A549 (cell line): Measurements from ENCODE around the gene ST3GAL5. TPM values are rescaled to one million over a fixed set of nuclear protein-coding genes. Genes with fewer than 3 reads are reported as not detected.

Source experiments
- ATAC-seq, 2 experiments: fragments of 200-7000 bp in 1 of 2; fragments of >200 bp in 1 of 2; cut with Nextera tagmentation in 1 of 2; cut with Tn5 transposase in 1 of 2; 3 replicates each; pipeline versions ENCODE4 v1.8.0 to v1.9.1; 2018 to 2020; ENCODE audit warnings: mild to moderate bottlenecking in 1 of 2, moderate library complexity in 1 of 2
- CTCF ChIA-PET: fragments of 300-600 bp; sonication (Branson Sonifier 250); formaldehyde crosslinking; extraction: SDS; loops from one replicate; lab custom pipeline; 2021; ENCODE audit warnings: antibody characterized with exemption, inconsistent platforms; lab: Yijun Ruan, JAX
- POLR2A ChIA-PET: fragments of 350-600 bp; formaldehyde crosslinking; extraction: SDS; loops from one replicate; lab custom pipeline; 2021; ENCODE audit warnings: antibody characterized with exemption, inconsistent platforms; lab: Yijun Ruan, JAX
- DNase-seq, 2 experiments: peaks; one replicate each; pipeline versions ENCODE4 v3.0.0 to v3.0.0-alpha.2; 2011 to 2016; ENCODE audit warnings: low read depth in 1 of 2, low spot score in 1 of 2
- FAIRE-seq: peaks from 2 replicates; lab custom pipeline; 2011; peaks lifted over from hg19 to GRCh38; lab: Jason Lieb, UNC
- H3K27ac ChIP-seq, 2 experiments: fragments of >200 bp; sonication (Bioruptor Twin); formaldehyde crosslinking; 3 replicates each; pipeline ENCODE4 v1.5.1; 2016 to 2017
- H3K4me1 ChIP-seq: fragments of >200 bp; sonication (Bioruptor Twin); formaldehyde crosslinking; 3 replicates; pipeline ENCODE4 v1.6.1; 2016
- H3K4me2 ChIP-seq: fragments of >200 bp; sonication (Bioruptor Twin); formaldehyde crosslinking; 3 replicates; pipeline ENCODE4 v1.6.1; 2016
- H3K4me3 ChIP-seq: fragments of >200 bp; sonication (Bioruptor Twin); formaldehyde crosslinking; 3 replicates; pipeline ENCODE4 v1.5.1; 2016
- H3K9me3 ChIP-seq: fragments of >200 bp; sonication (Bioruptor Twin); formaldehyde crosslinking; 3 replicates; pipeline ENCODE4 v1.6.1; 2016
- BHLHE40 ChIP-seq: IDR thresholded peaks from 2 replicates; pipeline ENCODE4 v1.6.1; 2012; ENCODE audit warnings: low read depth, low read length, inconsistent platforms
- CBX8 ChIP-seq: fragments of 200-600 bp; sonication (generic); IDR thresholded peaks from 2 replicates; pipeline ENCODE4 v1.6.1; 2016
- CHD2 ChIP-seq: fragments of 150-350 bp; IDR thresholded peaks from 2 replicates; pipeline ENCODE4 v1.6.1; 2014; ENCODE audit warnings: low read length; ENCODE audit not compliant: partially characterized antibody
- CHD4 ChIP-seq: fragments of 200-600 bp; sonication (generic); IDR thresholded peaks from 2 replicates; pipeline ENCODE4 v1.6.1; 2016; ENCODE audit warnings: antibody characterized with exemption, mild to moderate bottlenecking, borderline replicate concordance
- EHMT2 ChIP-seq: fragments of 200-600 bp; sonication (generic); IDR thresholded peaks from 2 replicates; pipeline ENCODE4 v1.6.1; 2016; ENCODE audit warnings: antibody characterized with exemption, low read depth, mild to moderate bottlenecking, moderate library complexity
- EP300 ChIP-seq, 2 experiments: fragments of >200 bp; sonication (Bioruptor Twin); formaldehyde crosslinking; IDR thresholded peaks; 2 replicates in 1 of 2; 3 replicates in 1 of 2; pipeline ENCODE4 v1.6.1; 2016 to 2017
- FOXS1 ChIP-seq: fragments of 250-450 bp; sonication (Bioruptor Pico); IDR thresholded peaks from 2 replicates; pipeline ENCODE4 v1.5.0; 2020; ENCODE audit warnings: mild to moderate bottlenecking, moderate library complexity
- GATA3 ChIP-seq: IDR thresholded peaks from 2 replicates; pipeline ENCODE4 v1.6.1; 2012; ENCODE audit warnings: borderline replicate concordance
- HDAC2 ChIP-seq: fragments of 200-600 bp; sonication (generic); IDR thresholded peaks from 2 replicates; pipeline ENCODE4 v1.6.1; 2016
- HEYL ChIP-seq: fragments of 250-450 bp; sonication (Bioruptor Pico); IDR thresholded peaks from 2 replicates; pipeline ENCODE4 v1.8.0; 2021; ENCODE audit warnings: mild to moderate bottlenecking, moderate library complexity
- HOXA7 ChIP-seq: fragments of 250-450 bp; sonication (Bioruptor Pico); IDR thresholded peaks from 2 replicates; pipeline ENCODE4 v1.5.0; 2020; ENCODE audit warnings: mild to moderate bottlenecking, moderate library complexity
- HOXB13 ChIP-seq: fragments of 250-450 bp; sonication (Bioruptor Pico); IDR thresholded peaks from 2 replicates; pipeline ENCODE4 v1.5.0; 2020; ENCODE audit warnings: low read depth, mild to moderate bottlenecking, moderate library complexity
- HOXB5 ChIP-seq: fragments of 250-450 bp; sonication (Bioruptor Pico); IDR thresholded peaks from 2 replicates; pipeline ENCODE4 v1.5.0; 2020; ENCODE audit warnings: mild to moderate bottlenecking, moderate library complexity
- JUN ChIP-seq, 2 experiments: fragments of >200 bp; sonication (Bioruptor Twin); formaldehyde crosslinking; IDR thresholded peaks; 2 replicates in 1 of 2; 3 replicates in 1 of 2; pipeline ENCODE4 v1.6.1; 2016 to 2017
- JUNB ChIP-seq: fragments of >200 bp; sonication (Bioruptor Twin); formaldehyde crosslinking; IDR thresholded peaks from 2 replicates; pipeline ENCODE4 v1.6.1; 2016
- KDM5A ChIP-seq: fragments of 200-600 bp; sonication (generic); IDR thresholded peaks from 2 replicates; pipeline ENCODE4 v1.6.1; 2016; ENCODE audit warnings: antibody characterized with exemption, mild to moderate bottlenecking
- MAFK ChIP-seq: fragments of 450-650 bp; IDR thresholded peaks from 2 replicates; pipeline ENCODE4 v1.6.1; 2014; ENCODE audit not compliant: partially characterized antibody
- MYC ChIP-seq: IDR thresholded peaks from 2 replicates; pipeline ENCODE4 v1.6.1; 2012; ENCODE audit warnings: mild to moderate bottlenecking, inconsistent platforms, low read length, improper control_type of control experiment, borderline replicate concordance
- NFE2L2 ChIP-seq: fragments of 150-350 bp; conservative IDR thresholded peaks from 2 replicates; pipeline ENCODE4 v1.6.1; 2014; ENCODE audit warnings: low read length
- PHF8 ChIP-seq: fragments of 200-600 bp; sonication (generic); IDR thresholded peaks from 2 replicates; pipeline ENCODE4 v1.6.1; 2016; ENCODE audit warnings: low read depth, mild to moderate bottlenecking, antibody characterized with exemption, moderate library complexity, borderline replicate concordance
- POLR2A ChIP-seq: IDR thresholded peaks from 2 replicates; pipeline ENCODE4 v1.6.1; 2012; ENCODE audit warnings: mild to moderate bottlenecking, low read length
- POLR2AphosphoS2 ChIP-seq: conservative IDR thresholded peaks from 2 replicates; pipeline ENCODE4 v1.6.1; 2012; ENCODE audit warnings: low read length, improper control_type of control experiment, inconsistent platforms
- RCOR1 ChIP-seq: fragments of 150-350 bp; IDR thresholded peaks from 2 replicates; pipeline ENCODE4 v1.6.1; 2014; ENCODE audit warnings: antibody characterized with exemption, low read length, low read depth
- RFX5 ChIP-seq: fragments of 450-650 bp; IDR thresholded peaks from 2 replicates; pipeline ENCODE4 v1.7.1; 2014; ENCODE audit warnings: antibody characterized with exemption, mild to moderate bottlenecking, moderate library complexity
- RNF2 ChIP-seq: fragments of 200-600 bp; sonication (generic); IDR thresholded peaks from 2 replicates; pipeline ENCODE4 v1.6.1; 2016; ENCODE audit warnings: low read depth, mild to moderate bottlenecking, antibody characterized with exemption, moderate library complexity, borderline replicate concordance
- SREBF2 ChIP-seq: fragments of 450-650 bp; IDR thresholded peaks from 2 replicates; pipeline ENCODE4 v1.6.1; 2014; ENCODE audit warnings: mild to moderate bottlenecking, moderate library complexity
- TFCP2L1 ChIP-seq: fragments of 250-450 bp; sonication (Bioruptor Pico); IDR thresholded peaks from 2 replicates; pipeline ENCODE4 v1.5.0; 2021; ENCODE audit warnings: mild to moderate bottlenecking
- TP53 ChIP-seq: fragments of 250-450 bp; sonication (Bioruptor Pico); IDR thresholded peaks from 2 replicates; pipeline ENCODE4 v1.5.0; 2021; ENCODE audit warnings: mild to moderate bottlenecking, moderate library complexity
- ZFP36 ChIP-seq: fragments of 450-650 bp; IDR thresholded peaks from 2 replicates; pipeline ENCODE4 v1.6.1; 2014; ENCODE audit warnings: borderline replicate concordance; ENCODE audit not compliant: partially characterized antibody
- ZNF302 ChIP-seq: fragments of 250-450 bp; sonication (Bioruptor Pico); IDR thresholded peaks from 2 replicates; pipeline ENCODE4 v1.9.0; 2021; ENCODE audit warnings: inconsistent platforms, mild to moderate bottlenecking, moderate library complexity
- ZSCAN20 ChIP-seq: fragments of 250-450 bp; sonication (Bioruptor Pico); IDR thresholded peaks from 2 replicates; pipeline ENCODE4 v1.8.0; 2022; ENCODE audit warnings: mild to moderate bottlenecking, moderate library complexity
- WGBS: methylation state at CpG from one replicate; pipeline ENCODE4 v1.1.6; 2017; ENCODE audit errors: missing lambda C conversion rate; 5-methylcytosine and 5-hydroxymethylcytosine counted together
- polyA plus RNA-seq, 4 experiments: library from polyadenylated mRNA; depleted of rRNA in 3 of 4; stranded (reverse); fragments of >200 nt; fragmentation: RNase III in 1 of 4; extraction: RNeasy Plus Mini Kit Qiagen cat#74134 plus additional on column Dnase treatment in 1 of 4; gene quantifications; 2 replicates in 3 of 4; 3 replicates in 1 of 4; pipeline ENCODE4 v1.2.3, GENCODE V29; 2011 to 2017
- TF ChIP-seq, protein P1 (sequence below): fragments of 150-350 bp; IDR thresholded peaks from 2 replicates; pipeline ENCODE4 v1.6.1; 2014; ENCODE audit warnings: low read depth, mild to moderate bottlenecking, low read length
- TF ChIP-seq, protein P2 (sequence below): fragments of >200 bp; sonication (Bioruptor Twin); formaldehyde crosslinking; IDR thresholded peaks from 3 replicates; pipeline ENCODE4 v1.6.1; 2016
- TF ChIP-seq, protein P3 (sequence below): IDR thresholded peaks from 2 replicates; pipeline ENCODE4 v1.6.1; 2012

Gene ST3GAL5
- polyA plus RNA-seq, 2 of the 4 experiments (the other 2 are of a cell fraction), result 36.9 to 119 TPM

DNA sequence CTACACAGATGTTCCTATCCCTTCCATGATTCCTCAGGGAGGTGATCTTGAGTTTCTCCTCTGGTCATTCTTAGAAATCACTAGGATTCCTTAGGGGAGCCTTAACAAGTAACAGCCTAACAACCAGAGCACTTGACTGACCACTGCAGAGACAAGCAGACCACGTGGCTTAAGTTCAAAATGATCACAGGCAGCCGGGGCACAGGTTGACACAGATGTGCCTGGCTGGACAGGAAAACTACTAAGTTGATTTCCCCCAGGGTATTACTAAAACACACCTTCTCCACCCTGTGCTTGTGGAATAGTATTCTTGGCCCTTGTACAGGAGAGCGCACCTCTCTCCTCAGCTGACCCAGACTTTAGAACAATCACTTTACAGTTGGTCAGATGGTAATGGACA lies 29.9 kb downstream of the ST3GAL5 start (continued):
- no peak for TF ChIP-seq EP300 (IDR thresholded peaks at IDR 0.05)
- TF ChIP-seq CHD4, result no peak
- no peak for TF ChIP-seq NFE2L2
- no peak for TF ChIP-seq GATA3
- TF ChIP-seq MAFK, result no peak
- TF ChIP-seq SREBF2, result no peak

DNA sequence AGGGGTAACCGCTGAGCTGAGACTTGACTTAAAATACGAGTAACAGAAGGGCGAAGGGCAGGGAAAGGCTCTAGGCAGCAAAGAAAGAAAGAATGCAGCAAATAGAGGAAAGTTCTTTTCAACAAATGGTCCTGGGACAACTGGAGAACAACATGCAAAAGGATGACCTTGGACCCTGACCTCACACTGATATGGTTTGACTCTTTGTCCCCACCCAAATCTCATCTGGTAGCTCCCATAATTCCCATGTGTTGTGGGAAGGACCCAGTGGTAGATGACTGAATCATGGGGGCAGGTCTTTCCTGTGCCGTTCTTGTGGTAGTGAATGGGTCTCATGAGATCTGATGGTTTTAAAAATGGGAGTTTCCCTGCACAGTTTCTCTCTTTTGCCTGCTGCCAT lies 33.9 kb downstream of the ST3GAL5 start:
- WGBS, result 91% methylated on average over 4 of the region's 4 CpGs
- CTCF ChIA-PET, result interaction anchor here (2.0 to 3.2 kb wide), 2 partner anchors 28 to 225 kb away, joined by 10 to 12 read pairs; no protein-coding TSS in a partner anchor
- Histone ChIP-seq H3K4me1 (no peaks in the 10 kb centered on the region), H3K4me2 (no peak overlapping the region), H3K4me3 (no peak overlapping the region), H3K27ac (no peak overlapping the region), H3K9me3 (no peaks in the 10 kb centered on the region)
- TF ChIP-seq ZNF302 (no peak), TP53 (no peak), MAFK (no peak), BHLHE40 (no peak), RCOR1 (no peak), HOXB13 (CRISPR knock-in tag) (no peak), POLR2AphosphoS2 (no peak), KDM5A (no peak), CHD2 (no peak), FOXS1 (CRISPR knock-in tag) (no peak), HOXB5 (CRISPR knock-in tag) (no peak)
- DNase-seq, result no peak
- ATAC-seq, result no peak
- FAIRE-seq, result no peak
- POLR2A ChIA-PET, result no interaction called here

DNA sequence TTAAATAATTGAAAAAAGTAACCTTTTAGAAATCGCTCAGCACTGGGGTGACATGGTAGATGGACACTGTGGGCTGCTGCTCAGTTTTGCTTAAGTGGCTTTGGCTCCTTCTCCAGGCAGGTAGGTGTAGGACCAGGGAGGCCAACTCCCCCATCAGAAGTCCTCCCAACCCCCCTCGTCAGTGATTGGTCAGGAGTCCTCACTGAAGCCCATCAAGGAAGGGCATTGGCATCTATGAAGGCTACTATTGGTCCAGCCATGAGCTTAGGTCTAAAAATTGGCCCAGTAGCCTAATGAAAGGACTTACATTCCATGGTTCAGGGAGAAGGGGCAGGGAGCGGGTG lies 34.7 kb downstream of the ST3GAL5 start:
- POLR2A ChIA-PET, result no interaction called here
- H3K4me1 ChIP-seq, result no peaks in the 10 kb centered on the region
- DNase-seq, result no peak
- CTCF ChIA-PET, result interaction anchor here (2.0 to 3.2 kb wide), 2 partner anchors 27 to 226 kb away, joined by 10 to 12 read pairs; no protein-coding TSS in a partner anchor
- no peaks in the 10 kb centered on the region for H3K9me3 ChIP-seq
- H3K27ac ChIP-seq, result no peak overlapping the region
- FAIRE-seq, result no peak
- 80% methylated on average over 3 of the region's 3 CpGs for WGBS
- no peak overlapping the region for H3K4me2 ChIP-seq
- TF ChIP-seq HOXA7 (CRISPR knock-in tag) (no peak), KDM5A (no peak), ZSCAN20 (no peak), EP300 (IDR thresholded peaks at IDR 0.05) (no peak), PHF8 (no peak), JUN (IDR thresholded peaks at IDR 0.05) (no peak), HDAC2 (no peak), HOXB13 (CRISPR knock-in tag) (no peak), CHD2 (no peak), CHD4 (no peak)
- TF ChIP-seq, protein P1, sequence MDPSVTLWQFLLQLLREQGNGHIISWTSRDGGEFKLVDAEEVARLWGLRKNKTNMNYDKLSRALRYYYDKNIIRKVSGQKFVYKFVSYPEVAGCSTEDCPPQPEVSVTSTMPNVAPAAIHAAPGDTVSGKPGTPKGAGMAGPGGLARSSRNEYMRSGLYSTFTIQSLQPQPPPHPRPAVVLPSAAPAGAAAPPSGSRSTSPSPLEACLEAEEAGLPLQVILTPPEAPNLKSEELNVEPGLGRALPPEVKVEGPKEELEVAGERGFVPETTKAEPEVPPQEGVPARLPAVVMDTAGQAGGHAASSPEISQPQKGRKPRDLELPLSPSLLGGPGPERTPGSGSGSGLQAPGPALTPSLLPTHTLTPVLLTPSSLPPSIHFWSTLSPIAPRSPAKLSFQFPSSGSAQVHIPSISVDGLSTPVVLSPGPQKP, result no peak
- ATAC-seq, result no peak
- no peak overlapping the region for H3K4me3 ChIP-seq

DNA sequence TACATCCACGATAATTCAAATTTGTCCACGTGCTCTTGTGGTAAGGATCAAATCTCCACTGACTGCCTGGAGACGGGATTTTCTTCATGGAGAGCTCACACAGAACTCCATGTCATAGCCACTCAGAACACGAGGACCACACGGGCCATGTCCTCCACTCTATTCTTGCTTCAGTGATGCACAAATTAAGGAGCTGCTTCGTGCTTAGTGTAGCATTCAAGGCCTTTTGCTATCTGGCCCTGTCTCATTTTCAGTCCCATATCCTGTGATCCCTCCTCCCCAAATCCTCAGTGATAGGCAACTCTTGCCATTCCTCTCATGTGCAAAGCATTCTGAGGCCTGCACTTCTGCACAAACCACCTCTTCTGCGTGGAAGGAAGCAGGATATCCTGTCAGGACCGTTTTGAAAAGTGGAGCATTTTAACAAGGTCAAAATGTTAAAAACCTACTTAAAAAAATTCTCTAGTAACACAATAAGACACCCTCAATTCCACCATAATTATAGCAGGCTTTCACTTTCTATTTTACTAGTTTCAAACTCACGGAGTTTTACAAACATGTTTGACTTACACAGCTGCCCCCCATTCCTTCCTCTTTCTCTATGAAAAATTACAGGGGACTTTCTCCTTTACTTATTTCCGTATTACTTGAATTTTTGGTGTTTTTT lies 35.2 kb downstream of the ST3GAL5 start:
- Histone ChIP-seq H3K4me1 (no peaks in the 10 kb centered on the region), H3K27ac (no peak overlapping the region), H3K4me3 (no peak overlapping the region), H3K4me2 (no peak overlapping the region), H3K9me3 (no peaks in the 10 kb centered on the region)
- ATAC-seq (no peak), FAIRE-seq (no peak), DNase-seq (no peak)
- ChIA-PET POLR2A (no interaction called here), CTCF (interaction anchor here (1.1 to 3.2 kb wide), 3 partner anchors 27 to 226 kb away, joined by 3 to 12 read pairs (median 10); no protein-coding TSS in a partner anchor)
- WGBS, result 81% methylated on average over 10 of the region's 10 CpGs
- TF ChIP-seq JUNB (no peak), POLR2A (no peak), TFCP2L1 (no peak), EHMT2 (no peak), BHLHE40 (no peak), ZFP36 (no peak), NFE2L2 (no peak), RCOR1 (no peak), RFX5 (no peak), HOXA7 (CRISPR knock-in tag) (no peak), ZSCAN20 (no peak), MYC (no peak), CBX8 (no peak), RNF2 (no peak), HEYL (CRISPR knock-in tag) (no peak), MAFK (no peak)
- TF ChIP-seq, protein P2, sequence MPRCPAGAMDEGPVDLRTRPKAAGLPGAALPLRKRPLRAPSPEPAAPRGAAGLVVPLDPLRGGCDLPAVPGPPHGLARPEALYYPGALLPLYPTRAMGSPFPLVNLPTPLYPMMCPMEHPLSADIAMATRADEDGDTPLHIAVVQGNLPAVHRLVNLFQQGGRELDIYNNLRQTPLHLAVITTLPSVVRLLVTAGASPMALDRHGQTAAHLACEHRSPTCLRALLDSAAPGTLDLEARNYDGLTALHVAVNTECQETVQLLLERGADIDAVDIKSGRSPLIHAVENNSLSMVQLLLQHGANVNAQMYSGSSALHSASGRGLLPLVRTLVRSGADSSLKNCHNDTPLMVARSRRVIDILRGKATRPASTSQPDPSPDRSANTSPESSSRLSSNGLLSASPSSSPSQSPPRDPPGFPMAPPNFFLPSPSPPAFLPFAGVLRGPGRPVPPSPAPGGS, result no peak
- TF ChIP-seq, protein P3, sequence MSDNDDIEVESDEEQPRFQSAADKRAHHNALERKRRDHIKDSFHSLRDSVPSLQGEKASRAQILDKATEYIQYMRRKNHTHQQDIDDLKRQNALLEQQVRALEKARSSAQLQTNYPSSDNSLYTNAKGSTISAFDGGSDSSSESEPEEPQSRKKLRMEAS, result no peak
